ENCODE results near the gene DCC. TPM values are rescaled to one million over a fixed set of nuclear protein-coding genes. Genes with fewer than 3 reads are reported as not detected.

DCC gene
- polyA plus RNA-seq, 1 of the 3 experiments (the other 2 are of a cell fraction), result 0.20 TPM

DNA sequence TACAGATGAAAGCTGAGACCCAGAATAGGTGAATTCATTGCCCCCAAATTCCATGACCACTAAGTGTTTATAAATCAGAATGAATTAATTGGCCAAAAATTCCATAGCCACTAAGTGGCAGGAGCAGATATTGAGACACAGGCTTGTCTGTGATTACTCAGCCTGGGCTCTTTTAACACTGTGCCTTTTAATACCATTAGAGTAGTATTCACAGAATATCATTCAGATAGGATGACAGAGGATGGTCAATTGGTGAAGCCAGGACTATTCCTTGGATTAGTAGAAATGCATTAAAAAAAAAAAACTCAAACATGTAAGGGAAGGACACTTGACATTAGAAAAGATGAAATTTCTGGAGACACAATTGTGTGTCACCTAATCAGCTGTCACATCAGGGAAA is 698.6 kb downstream of the DCC start:
- Histone ChIP-seq H3K79me2 (ENCODE audit: insufficient read depth) (no peaks in the 10 kb centered on the region), H3K36me3 (replicated peaks in 1 of 2; ENCODE audit: control insufficient read depth in 1 of 2, insufficient read depth in 2 of 2, low read length in 1 of 2) (no peaks in the 10 kb centered on the region), H3K9ac (no peak overlapping the region), H2AFZ (ENCODE audit: low read depth) (no peak overlapping the region), H3K27me3 (ENCODE audit: insufficient read depth) (no peaks in the 10 kb centered on the region), H3K4me2 (no peak overlapping the region), H3K4me1 (ENCODE audit: control insufficient read depth in 1 of 2, insufficient read depth in 2 of 2, low read depth in 1 of 2, low read length in 1 of 2) (no peaks in the 10 kb centered on the region), H3F3A (replicated peaks; ENCODE audit: insufficient read depth) (no peaks in the 10 kb centered on the region), H3K27ac (ENCODE audit: low read depth in 2 of 2, low read length in 1 of 2) (no peak overlapping the region), H3K9me3 (no peaks in the 10 kb centered on the region), H4K20me1 (ENCODE audit: insufficient read depth) (no peaks in the 10 kb centered on the region), H3K9me2 (no peaks in the 10 kb centered on the region), H3K4me3 (ENCODE audit: low read depth in 2 of 2, low read length in 1 of 2) (no peak overlapping the region)
- no peak for DNase-seq
- TF ChIP-seq GATA2 (CRISPR knock-in tag; IDR thresholded peaks at IDR 0.05), result no peak
- TF ChIP-seq, protein P1, sequence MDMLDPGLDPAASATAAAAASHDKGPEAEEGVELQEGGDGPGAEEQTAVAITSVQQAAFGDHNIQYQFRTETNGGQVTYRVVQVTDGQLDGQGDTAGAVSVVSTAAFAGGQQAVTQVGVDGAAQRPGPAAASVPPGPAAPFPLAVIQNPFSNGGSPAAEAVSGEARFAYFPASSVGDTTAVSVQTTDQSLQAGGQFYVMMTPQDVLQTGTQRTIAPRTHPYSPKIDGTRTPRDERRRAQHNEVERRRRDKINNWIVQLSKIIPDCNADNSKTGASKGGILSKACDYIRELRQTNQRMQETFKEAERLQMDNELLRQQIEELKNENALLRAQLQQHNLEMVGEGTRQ (IDR thresholded peaks at IDR 0.05; ENCODE audit: borderline replicate concordance, low read depth, low read length), result no peak
- TF ChIP-seq, protein P2, sequence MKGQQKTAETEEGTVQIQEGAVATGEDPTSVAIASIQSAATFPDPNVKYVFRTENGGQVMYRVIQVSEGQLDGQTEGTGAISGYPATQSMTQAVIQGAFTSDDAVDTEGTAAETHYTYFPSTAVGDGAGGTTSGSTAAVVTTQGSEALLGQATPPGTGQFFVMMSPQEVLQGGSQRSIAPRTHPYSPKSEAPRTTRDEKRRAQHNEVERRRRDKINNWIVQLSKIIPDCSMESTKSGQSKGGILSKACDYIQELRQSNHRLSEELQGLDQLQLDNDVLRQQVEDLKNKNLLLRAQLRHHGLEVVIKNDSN (IDR thresholded peaks at IDR 0.05; ENCODE audit: borderline replicate concordance, low read depth), result no peak
- no peak for TF ChIP-seq RFX5 (IDR thresholded peaks at IDR 0.05; ENCODE audit: low read length)
- TF ChIP-seq, protein P3, sequence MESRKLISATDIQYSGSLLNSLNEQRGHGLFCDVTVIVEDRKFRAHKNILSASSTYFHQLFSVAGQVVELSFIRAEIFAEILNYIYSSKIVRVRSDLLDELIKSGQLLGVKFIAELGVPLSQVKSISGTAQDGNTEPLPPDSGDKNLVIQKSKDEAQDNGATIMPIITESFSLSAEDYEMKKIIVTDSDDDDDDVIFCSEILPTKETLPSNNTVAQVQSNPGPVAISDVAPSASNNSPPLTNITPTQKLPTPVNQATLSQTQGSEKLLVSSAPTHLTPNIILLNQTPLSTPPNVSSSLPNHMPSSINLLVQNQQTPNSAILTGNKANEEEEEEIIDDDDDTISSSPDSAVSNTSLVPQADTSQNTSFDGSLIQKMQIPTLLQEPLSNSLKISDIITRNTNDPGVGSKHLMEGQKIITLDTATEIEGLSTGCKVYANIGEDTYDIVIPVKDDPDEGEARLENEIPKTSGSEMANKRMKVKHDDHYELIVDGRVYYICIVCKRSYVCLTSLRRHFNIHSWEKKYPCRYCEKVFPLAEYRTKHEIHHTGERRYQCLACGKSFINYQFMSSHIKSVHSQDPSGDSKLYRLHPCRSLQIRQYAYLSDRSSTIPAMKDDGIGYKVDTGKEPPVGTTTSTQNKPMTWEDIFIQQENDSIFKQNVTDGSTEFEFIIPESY (IDR thresholded peaks at IDR 0.05; ENCODE audit: borderline replicate concordance, low read depth), result no peak
- TF ChIP-seq FOXJ3 (CRISPR knock-in tag; IDR thresholded peaks at IDR 0.05), result no peak
- no peak for TF ChIP-seq TCF12 (IDR thresholded peaks at IDR 0.05)
- TF ChIP-seq, protein P4, sequence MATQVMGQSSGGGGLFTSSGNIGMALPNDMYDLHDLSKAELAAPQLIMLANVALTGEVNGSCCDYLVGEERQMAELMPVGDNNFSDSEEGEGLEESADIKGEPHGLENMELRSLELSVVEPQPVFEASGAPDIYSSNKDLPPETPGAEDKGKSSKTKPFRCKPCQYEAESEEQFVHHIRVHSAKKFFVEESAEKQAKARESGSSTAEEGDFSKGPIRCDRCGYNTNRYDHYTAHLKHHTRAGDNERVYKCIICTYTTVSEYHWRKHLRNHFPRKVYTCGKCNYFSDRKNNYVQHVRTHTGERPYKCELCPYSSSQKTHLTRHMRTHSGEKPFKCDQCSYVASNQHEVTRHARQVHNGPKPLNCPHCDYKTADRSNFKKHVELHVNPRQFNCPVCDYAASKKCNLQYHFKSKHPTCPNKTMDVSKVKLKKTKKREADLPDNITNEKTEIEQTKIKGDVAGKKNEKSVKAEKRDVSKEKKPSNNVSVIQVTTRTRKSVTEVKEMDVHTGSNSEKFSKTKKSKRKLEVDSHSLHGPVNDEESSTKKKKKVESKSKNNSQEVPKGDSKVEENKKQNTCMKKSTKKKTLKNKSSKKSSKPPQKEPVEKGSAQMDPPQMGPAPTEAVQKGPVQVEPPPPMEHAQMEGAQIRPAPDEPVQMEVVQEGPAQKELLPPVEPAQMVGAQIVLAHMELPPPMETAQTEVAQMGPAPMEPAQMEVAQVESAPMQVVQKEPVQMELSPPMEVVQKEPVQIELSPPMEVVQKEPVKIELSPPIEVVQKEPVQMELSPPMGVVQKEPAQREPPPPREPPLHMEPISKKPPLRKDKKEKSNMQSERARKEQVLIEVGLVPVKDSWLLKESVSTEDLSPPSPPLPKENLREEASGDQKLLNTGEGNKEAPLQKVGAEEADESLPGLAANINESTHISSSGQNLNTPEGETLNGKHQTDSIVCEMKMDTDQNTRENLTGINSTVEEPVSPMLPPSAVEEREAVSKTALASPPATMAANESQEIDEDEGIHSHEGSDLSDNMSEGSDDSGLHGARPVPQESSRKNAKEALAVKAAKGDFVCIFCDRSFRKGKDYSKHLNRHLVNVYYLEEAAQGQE (IDR thresholded peaks at IDR 0.05; ENCODE audit: low read depth, low read length), result no peak
- TF ChIP-seq MEF2A (IDR thresholded peaks at IDR 0.05; ENCODE audit: borderline replicate concordance, low read depth), result no peak
- ChIA-PET CTCF (interaction anchor here (1.5 kb wide), 1 partner anchor 41 kb away, joined by 4 read pairs; no protein-coding TSS in a partner anchor), POLR2A (no interaction called here)

DNA sequence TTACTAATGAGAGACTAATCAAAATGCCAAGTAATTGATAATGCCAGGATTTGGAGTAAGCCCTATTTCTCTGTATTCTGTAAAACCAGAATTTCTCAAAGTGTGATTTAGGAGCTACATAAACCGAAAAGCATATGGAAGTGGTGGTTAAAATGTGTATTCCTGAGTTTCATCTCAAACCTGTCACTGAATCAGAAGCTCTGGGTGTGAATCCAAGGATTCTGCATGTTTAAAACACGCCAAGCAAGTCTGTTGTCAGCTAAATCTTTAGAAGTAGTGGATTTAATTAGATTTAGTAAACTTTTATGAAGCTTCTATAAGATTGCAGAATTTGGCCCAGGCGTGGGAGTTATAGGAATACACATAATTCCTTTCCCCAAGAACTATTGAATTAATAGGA is 700.3 kb downstream of the DCC start:
- ChIA-PET CTCF (interaction anchor here (0.6 kb wide), 1 partner anchor 32 kb away, joined by 3 read pairs; no protein-coding TSS in a partner anchor), POLR2A (no interaction called here)
- no peaks in the 10 kb centered on the region for H3K79me2 ChIP-seq (ENCODE audit: insufficient read depth)
- no peak overlapping the region for H3K4me2 ChIP-seq
- no peak overlapping the region for H3K4me3 ChIP-seq (ENCODE audit: low read depth in 2 of 2, low read length in 1 of 2)
- no peaks in the 10 kb centered on the region for H3K9me2 ChIP-seq
- DNase-seq, result no peak
- H3F3A ChIP-seq (replicated peaks; ENCODE audit: insufficient read depth), result no peaks in the 10 kb centered on the region
- H3K9ac ChIP-seq, result no peak overlapping the region
- no peaks in the 10 kb centered on the region for H4K20me1 ChIP-seq (ENCODE audit: insufficient read depth)
- WGBS (ENCODE audit: low lambda C conversion rate), result 9% methylated on average over 3 of the region's 3 CpGs
- H2AFZ ChIP-seq (ENCODE audit: low read depth), result no peak overlapping the region
- H3K27me3 ChIP-seq (ENCODE audit: insufficient read depth), result no peaks in the 10 kb centered on the region
- no peak overlapping the region for H3K27ac ChIP-seq (ENCODE audit: low read depth in 2 of 2, low read length in 1 of 2)
- H3K9me3 ChIP-seq, result no peaks in the 10 kb centered on the region
- no peaks in the 10 kb centered on the region for H3K36me3 ChIP-seq (replicated peaks in 1 of 2; ENCODE audit: control insufficient read depth in 1 of 2, insufficient read depth in 2 of 2, low read length in 1 of 2)
- H3K4me1 ChIP-seq (ENCODE audit: control insufficient read depth in 1 of 2, insufficient read depth in 2 of 2, low read depth in 1 of 2, low read length in 1 of 2), result no peaks in the 10 kb centered on the region
- no peak for TF ChIP-seq FOSL2 (IDR thresholded peaks at IDR 0.05; ENCODE audit: borderline replicate concordance, low read depth)
- no peak for TF ChIP-seq NRF1 (IDR thresholded peaks at IDR 0.05; ENCODE audit: low read depth, low read length)
- TF ChIP-seq RXRA (IDR thresholded peaks at IDR 0.05; ENCODE audit: borderline replicate concordance, low read depth), result no peak
- TF ChIP-seq FOXJ3 (CRISPR knock-in tag; IDR thresholded peaks at IDR 0.05), result no peak
- TF ChIP-seq, protein P2 (IDR thresholded peaks at IDR 0.05; ENCODE audit: borderline replicate concordance, low read depth), result no peak
- no peak for TF ChIP-seq GABPA (IDR thresholded peaks at IDR 0.05; ENCODE audit: low read depth)
- TF ChIP-seq, protein P5, sequence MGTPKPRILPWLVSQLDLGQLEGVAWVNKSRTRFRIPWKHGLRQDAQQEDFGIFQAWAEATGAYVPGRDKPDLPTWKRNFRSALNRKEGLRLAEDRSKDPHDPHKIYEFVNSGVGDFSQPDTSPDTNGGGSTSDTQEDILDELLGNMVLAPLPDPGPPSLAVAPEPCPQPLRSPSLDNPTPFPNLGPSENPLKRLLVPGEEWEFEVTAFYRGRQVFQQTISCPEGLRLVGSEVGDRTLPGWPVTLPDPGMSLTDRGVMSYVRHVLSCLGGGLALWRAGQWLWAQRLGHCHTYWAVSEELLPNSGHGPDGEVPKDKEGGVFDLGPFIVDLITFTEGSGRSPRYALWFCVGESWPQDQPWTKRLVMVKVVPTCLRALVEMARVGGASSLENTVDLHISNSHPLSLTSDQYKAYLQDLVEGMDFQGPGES (IDR thresholded peaks at IDR 0.05; ENCODE audit: low read depth, low read length), result no peak
- no peak for TF ChIP-seq GATA2 (CRISPR knock-in tag; IDR thresholded peaks at IDR 0.05)
- TF ChIP-seq POLR2AphosphoS5 (IDR thresholded peaks at IDR 0.05; ENCODE audit: low read depth, low read length), result no peak
- no peak for TF ChIP-seq RFX5 (IDR thresholded peaks at IDR 0.05; ENCODE audit: low read length)
- TF ChIP-seq MXI1 (IDR thresholded peaks at IDR 0.05; ENCODE audit: low read depth, low read length), result no peak
